ENCODE data around the gene STRBP. TPM values are rescaled to one million over a fixed set of nuclear protein-coding genes. Genes with fewer than 3 reads are reported as not detected.

Gene STRBP
- total RNA-seq, 1 donor from 2014 or later: 56.7 TPM

- H3K4me1 Mint-ChIP-seq (ENCODE audit: unreplicated experiment): peaks cover 22% of the 10 kb centered on the region
- no peak for TF ChIP-seq CTCF (conservative IDR thresholded peaks at IDR 0.05)
- H3K27me3 Mint-ChIP-seq: peaks cover 4% of the 10 kb centered on the region
- DNase-seq (ENCODE audit: extremely low spot score, unreplicated experiment): no peak
- H3K9me3 Mint-ChIP-seq: no peaks in the 10 kb centered on the region
- no peak overlapping the region for H3K27ac Mint-ChIP-seq
- no peaks in the 10 kb centered on the region for H3K36me3 Mint-ChIP-seq
- H3K4me3 Mint-ChIP-seq: peak overlapping the region; percentile 82
Observed at GRCh38 chr9:123269281-123269680, 895 bp upstream of the STRBP start.

- no peak overlapping the region for H3K27ac Mint-ChIP-seq
- H3K4me1 Mint-ChIP-seq (ENCODE audit: unreplicated experiment): peaks cover 24% of the 10 kb centered on the region
- H3K9me3 Mint-ChIP-seq: no peaks in the 10 kb centered on the region
- peaks cover 4% of the 10 kb centered on the region for H3K27me3 Mint-ChIP-seq
- H3K36me3 Mint-ChIP-seq: no peaks in the 10 kb centered on the region
- TF ChIP-seq CTCF (conservative IDR thresholded peaks at IDR 0.05): no peak
- no peak for DNase-seq (ENCODE audit: extremely low spot score, unreplicated experiment)
- H3K4me3 Mint-ChIP-seq: peak overlapping the region; percentile 91
Observed at GRCh38 chr9:123268199-123268464, 254 bp downstream of the STRBP start.

GRCh38 chr9:123267481-123268198 lies 746 bp downstream of the STRBP start:
- peak overlapping the region; percentile 44 for H3K27ac Mint-ChIP-seq
- DNase-seq (ENCODE audit: extremely low spot score, unreplicated experiment): no peak

GRCh38 chr9:123266655-123267399 lies 1.6 kb downstream of the STRBP start:
- Mint-ChIP-seq H3K36me3 (no peaks in the 10 kb centered on the region), H3K9me3 (no peaks in the 10 kb centered on the region), H3K27ac (peak overlapping the region; percentile 60), H3K4me3 (peak overlapping the region; percentile 91), H3K4me1 (ENCODE audit: unreplicated experiment) (peaks cover 34% of the 10 kb centered on the region), H3K27me3 (peaks cover 4% of the 10 kb centered on the region)
- TF ChIP-seq CTCF (conservative IDR thresholded peaks at IDR 0.05): no peak
- DNase-seq (ENCODE audit: extremely low spot score, unreplicated experiment): no peak

More at GRCh38 chr9:123267481-123268198, 746 bp downstream of the STRBP start:
- peaks cover 29% of the 10 kb centered on the region for H3K4me1 Mint-ChIP-seq (ENCODE audit: unreplicated experiment)
- H3K36me3 Mint-ChIP-seq: no peaks in the 10 kb centered on the region
- H3K4me3 Mint-ChIP-seq: peak overlapping the region; percentile 91
- H3K27me3 Mint-ChIP-seq: peaks cover 4% of the 10 kb centered on the region
- H3K9me3 Mint-ChIP-seq: no peaks in the 10 kb centered on the region
- TF ChIP-seq CTCF (conservative IDR thresholded peaks at IDR 0.05): no peak

GRCh38 chr9:123265833-123266232 lies 2.6 kb downstream of the STRBP start:
- H3K27me3 Mint-ChIP-seq: peaks cover 4% of the 10 kb centered on the region
- no peak for DNase-seq (ENCODE audit: extremely low spot score, unreplicated experiment)
- no peak for TF ChIP-seq CTCF (conservative IDR thresholded peaks at IDR 0.05)
- peaks cover 34% of the 10 kb centered on the region for H3K4me1 Mint-ChIP-seq (ENCODE audit: unreplicated experiment)
- H3K4me3 Mint-ChIP-seq: peak overlapping the region; percentile 91
- H3K27ac Mint-ChIP-seq: no peak overlapping the region
- H3K36me3 Mint-ChIP-seq: no peaks in the 10 kb centered on the region
- no peaks in the 10 kb centered on the region for H3K9me3 Mint-ChIP-seq

Data from type B pancreatic cell (in vitro differentiated cells).